NCI-H748 treated with DMSO at 0.1 percent for 48 hours (cell line): Measurements from ENCODE around the gene FBXO28.

Experiments
- DNase-seq: peaks from one replicate; lab custom pipeline; 2025; lab: John Stamatoyannopoulos, UW

FBXO28 gene

GRCh38 chr1:224095867-224096266 is 18.0 kb upstream of the FBXO28 start:
- no peak for DNase-seq

GRCh38 chr1:224096773-224097172 is 17.1 kb upstream of the FBXO28 start:
- no peak for DNase-seq

GRCh38 chr1:224098007-224098406 is 15.9 kb upstream of the FBXO28 start:
- no peak for DNase-seq

GRCh38 chr1:224106568-224107281 is 7.2 kb upstream of the FBXO28 start:
- DNase-seq = no peak

- DNase-seq = no peak
These were observed 6.7 kb upstream of the FBXO28 start for GRCh38 chr1:224107282-224107625.

- DNase-seq = no peak
These were observed 4.9 kb upstream of the FBXO28 start for GRCh38 chr1:224108991-224109390.

- DNase-seq = no peak
These were observed 3.9 kb upstream of the FBXO28 start for GRCh38 chr1:224109981-224110380.

- DNase-seq = no peak
These were observed 906 bp upstream of the FBXO28 start for GRCh38 chr1:224113005-224113404.

- no peak for DNase-seq
These were observed 380 bp upstream of the FBXO28 start for GRCh38 chr1:224113545-224113917.

- DNase-seq = no peak
These were observed 870 bp downstream of the FBXO28 start for GRCh38 chr1:224114787-224115175.

GRCh38 chr1:224116131-224116530 is 2.2 kb downstream of the FBXO28 start:
- peak; percentile 56 for DNase-seq

GRCh38 chr1:224118688-224119087 is 4.8 kb downstream of the FBXO28 start:
- DNase-seq = no peak

- DNase-seq = no peak
These were observed 9.2 kb downstream of the FBXO28 start for GRCh38 chr1:224123136-224123535.

GRCh38 chr1:224124220-224124619 is 10.3 kb downstream of the FBXO28 start:
- DNase-seq = no peak

GRCh38 chr1:224127925-224128819 is 14.3 kb downstream of the FBXO28 start:
- no peak for DNase-seq

GRCh38 chr1:224131253-224131652 is 17.3 kb downstream of the FBXO28 start:
- DNase-seq = no peak

- DNase-seq = no peak
These were observed 19.0 kb downstream of the FBXO28 start for GRCh38 chr1:224132901-224133300.

GRCh38 chr1:224133741-224134299 is 19.9 kb downstream of the FBXO28 start:
- DNase-seq = no peak

- no peak for DNase-seq
These were observed 23.6 kb downstream of the FBXO28 start for GRCh38 chr1:224137518-224137917.

- no peak for DNase-seq
These were observed 24.3 kb downstream of the FBXO28 start for GRCh38 chr1:224138198-224138597.

- DNase-seq = no peak
These were observed 27.8 kb downstream of the FBXO28 start for GRCh38 chr1:224141693-224142092.

- no peak for DNase-seq
These were observed 35.8 kb downstream of the FBXO28 start for GRCh38 chr1:224149709-224150108.

- DNase-seq = no peak
These were observed 37.2 kb downstream of the FBXO28 start for GRCh38 chr1:224151117-224151516.
